Glutamatergic neuron (in vitro differentiated cells): ENCODE data around the gene WASHC2C. TPM values are rescaled to one million over a fixed set of nuclear protein-coding genes. Genes with fewer than 3 reads are reported as not detected.

ENCODE experiments used
- total RNA-seq: library from RNA; stranded (reverse); fragmentation: NEBNext Ultra II Directional; extraction: Animal tissue kit (Norgen Biotek cat#: 25700); gene quantifications from one replicate; pipeline ENCODE4 v1.2.1, GENCODE V29; 2021; ENCODE audit not compliant: unreplicated experiment

Gene WASHC2C
- total RNA-seq, 1 donor from 2014 or later = 86.6 TPM

Other genes starting within 250 kb of the WASHC2C start
- gene ZFAND4, start 54.5 kb upstream of the WASHC2C start, total RNA-seq = 33.0 TPM
- 37.4 TPM for gene AGAP4, start 120.2 kb downstream of the WASHC2C start, total RNA-seq
- gene TIMM23, start 245.2 kb downstream of the WASHC2C start, total RNA-seq = 56.0 TPM